ENCODE results near the gene CPM. TPM values are rescaled to one million over a fixed set of nuclear protein-coding genes. Genes with fewer than 3 reads are reported as not detected.

The CPM gene
- total and polyA plus RNA-seq, 12 donors = 2.1 to 17.8 (median 5.4) TPM

DNA sequence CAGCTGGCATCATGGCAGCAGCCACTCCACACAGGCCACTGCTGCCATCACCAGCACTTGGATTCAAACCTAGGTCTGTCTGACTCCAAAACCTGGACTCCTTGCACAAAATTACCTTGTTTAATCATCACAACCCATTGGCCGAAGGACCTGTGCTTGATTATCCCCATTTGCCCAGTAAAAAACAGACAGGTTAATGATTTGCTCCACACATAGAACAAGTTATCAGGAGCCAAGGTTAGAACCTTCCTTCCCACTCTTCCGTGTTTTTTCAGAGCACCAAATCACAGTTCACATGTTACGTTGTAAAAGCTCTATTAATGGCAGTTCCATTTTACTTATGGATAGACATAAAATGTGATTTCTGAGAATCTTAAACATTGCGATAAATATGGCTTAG lies 23.5 kb upstream of the CPM start:
- intact Hi-C loops (cut with DNase I) = no loop called here
- Histone ChIP-seq H3K27ac (no peak overlapping the region), H3K36me3 (no peaks in the 10 kb centered on the region), H3K9me3 (no peaks in the 10 kb centered on the region), H3K4me3 (no peak overlapping the region), H3K4me1 (peaks cover 0 to 38% (median 0%) of the 10 kb centered on the region in 9 donors), H3K27me3 (no peaks in the 10 kb centered on the region)
- 95 to 97% methylated on average over 4 of the region's 4 CpGs for WGBS, 2 donors
- TF ChIP-seq, protein P1, sequence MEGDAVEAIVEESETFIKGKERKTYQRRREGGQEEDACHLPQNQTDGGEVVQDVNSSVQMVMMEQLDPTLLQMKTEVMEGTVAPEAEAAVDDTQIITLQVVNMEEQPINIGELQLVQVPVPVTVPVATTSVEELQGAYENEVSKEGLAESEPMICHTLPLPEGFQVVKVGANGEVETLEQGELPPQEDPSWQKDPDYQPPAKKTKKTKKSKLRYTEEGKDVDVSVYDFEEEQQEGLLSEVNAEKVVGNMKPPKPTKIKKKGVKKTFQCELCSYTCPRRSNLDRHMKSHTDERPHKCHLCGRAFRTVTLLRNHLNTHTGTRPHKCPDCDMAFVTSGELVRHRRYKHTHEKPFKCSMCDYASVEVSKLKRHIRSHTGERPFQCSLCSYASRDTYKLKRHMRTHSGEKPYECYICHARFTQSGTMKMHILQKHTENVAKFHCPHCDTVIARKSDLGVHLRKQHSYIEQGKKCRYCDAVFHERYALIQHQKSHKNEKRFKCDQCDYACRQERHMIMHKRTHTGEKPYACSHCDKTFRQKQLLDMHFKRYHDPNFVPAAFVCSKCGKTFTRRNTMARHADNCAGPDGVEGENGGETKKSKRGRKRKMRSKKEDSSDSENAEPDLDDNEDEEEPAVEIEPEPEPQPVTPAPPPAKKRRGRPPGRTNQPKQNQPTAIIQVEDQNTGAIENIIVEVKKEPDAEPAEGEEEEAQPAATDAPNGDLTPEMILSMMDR (IDR thresholded peaks at IDR 0.05) = no peak
- ATAC-seq = no peak
- DNase-seq = no peak

DNA sequence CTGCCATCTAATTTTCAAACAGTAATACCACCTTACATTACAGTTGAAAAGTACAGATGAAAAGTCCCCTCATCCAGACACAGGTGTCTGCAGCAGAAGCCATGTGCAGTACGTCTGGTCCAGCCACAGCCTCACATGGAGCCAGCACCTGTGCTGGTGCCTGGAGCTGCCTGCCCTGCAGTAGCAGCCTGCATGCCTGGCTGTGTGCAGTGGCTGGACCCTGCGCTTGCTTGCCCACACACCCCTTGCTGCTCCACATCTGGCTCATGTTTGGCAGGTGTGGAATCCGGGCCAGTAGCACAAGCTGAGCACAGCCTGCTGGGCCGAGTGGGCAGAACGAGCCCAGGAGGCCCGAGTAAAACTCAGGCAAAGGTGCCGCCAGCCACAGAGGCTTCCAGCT lies 21.8 kb upstream of the CPM start:
- H3K27ac ChIP-seq = no peak overlapping the region
- H3K36me3 ChIP-seq = no peaks in the 10 kb centered on the region
- TF ChIP-seq, protein P1 (IDR thresholded peaks at IDR 0.05) = no peak
- H3K4me3 ChIP-seq = no peak overlapping the region
- no peak for DNase-seq
- H3K4me1 ChIP-seq = peaks cover 0 to 42% (median 0%) of the 10 kb centered on the region in 9 donors
- no peaks in the 10 kb centered on the region for H3K9me3 ChIP-seq
- no peaks in the 10 kb centered on the region for H3K27me3 ChIP-seq
- ATAC-seq = no peak
- 90 to 94% methylated on average over 7 of the region's 7 CpGs for WGBS, 2 donors
- intact Hi-C loops (cut with DNase I) = no loop called here

DNA sequence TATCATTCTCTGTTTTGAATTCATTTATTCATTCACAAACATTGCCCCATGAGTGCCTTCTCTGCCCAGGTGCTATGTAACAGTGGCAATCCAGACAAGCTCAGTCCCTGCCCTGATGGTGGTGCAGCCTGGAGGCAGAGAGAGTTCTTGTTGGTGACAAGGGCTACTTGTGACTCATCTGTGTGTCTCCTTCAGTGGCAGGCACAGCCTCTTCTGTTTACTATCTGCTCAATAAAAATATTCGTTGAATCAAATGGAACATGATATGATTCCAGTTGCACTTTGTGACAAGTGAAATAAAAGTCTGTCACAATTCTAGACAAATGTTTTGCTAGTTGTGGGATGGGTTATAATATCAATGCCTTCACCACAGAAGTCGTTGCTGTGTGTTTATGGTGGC lies 20.6 kb upstream of the CPM start:
- 81 to 84% methylated on average over 2 of the region's 2 CpGs for WGBS, 2 donors
- DNase-seq = no peak
- TF ChIP-seq, protein P1 (IDR thresholded peaks at IDR 0.05) = no peak
- Histone ChIP-seq H3K27ac (no peak overlapping the region), H3K36me3 (no peaks in the 10 kb centered on the region), H3K9me3 (no peaks in the 10 kb centered on the region), H3K27me3 (no peaks in the 10 kb centered on the region), H3K4me3 (no peak overlapping the region), H3K4me1 (peaks cover 0 to 30% (median 0%) of the 10 kb centered on the region in 9 donors)
- no peak for ATAC-seq
- intact Hi-C loops (cut with DNase I) = no loop called here

DNA sequence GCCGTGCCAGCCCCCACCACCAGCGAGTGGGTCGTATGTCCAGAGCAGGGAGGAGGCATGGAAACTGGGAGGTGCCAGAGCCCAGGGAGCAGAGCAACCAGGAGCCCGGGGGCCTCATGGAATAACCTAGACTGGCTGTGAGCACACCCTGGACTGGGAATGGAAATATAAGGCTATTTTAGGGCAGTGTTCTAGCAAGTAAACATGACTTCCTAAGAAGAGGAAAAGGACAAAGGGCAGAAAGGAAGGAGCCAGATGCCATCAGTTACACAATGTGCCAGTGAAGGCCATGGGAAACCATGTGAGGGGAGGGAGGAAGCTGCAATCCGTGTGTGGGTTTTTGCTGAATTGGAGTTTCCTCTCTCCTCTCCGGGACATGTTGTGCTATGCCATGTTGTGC lies 18.7 kb upstream of the CPM start:
- H3K9me3 ChIP-seq = no peaks in the 10 kb centered on the region
- no peaks in the 10 kb centered on the region for H3K36me3 ChIP-seq
- H3K27me3 ChIP-seq = no peaks in the 10 kb centered on the region
- H3K27ac ChIP-seq = peak overlapping the region in 1 of 10 donors; percentile 68
- intact Hi-C loops (cut with DNase I) = no loop called here
- TF ChIP-seq, protein P1 (IDR thresholded peaks at IDR 0.05) = no peak
- ATAC-seq (peak in 6 of 8 donors; percentile 35 to 86 (median 64)), DNase-seq (no peak)
- H3K4me3 ChIP-seq = no peak overlapping the region
- 62 to 65% methylated on average over 6 of the region's 6 CpGs for whole genome bisulfite sequencing, 2 donors
- peaks cover 0 to 25% (median 0%) of the 10 kb centered on the region in 9 donors for H3K4me1 ChIP-seq

All from heart right ventricle (tissue), 16 donors.